Measurements from ENCODE around the gene RAB31. TPM values are rescaled to one million over a fixed set of nuclear protein-coding genes. Genes with fewer than 3 reads are reported as not detected.

RAB31 gene
- total RNA-seq, 1 donor from 2014 or later: 28.1 TPM

GRCh38 chr18:9712130-9712577 is 4.1 kb downstream of the RAB31 start:
- peak; percentile 66 for DNase-seq (ENCODE audit: low read depth)

- peak; percentile 40 for DNase-seq (ENCODE audit: low read depth)
Observed at GRCh38 chr18:9712611-9713010, 4.5 kb downstream of the RAB31 start.

- DNase-seq (ENCODE audit: low read depth): no peak
Observed at GRCh38 chr18:9714266-9715087, 6.4 kb downstream of the RAB31 start.

GRCh38 chr18:9715088-9715343 is 6.9 kb downstream of the RAB31 start:
- no peak for DNase-seq (ENCODE audit: low read depth)

- no peak for DNase-seq (ENCODE audit: low read depth)
Observed at GRCh38 chr18:9715978-9716774, 8.1 kb downstream of the RAB31 start.

GRCh38 chr18:9716780-9717563 is 8.9 kb downstream of the RAB31 start:
- no peak for DNase-seq (ENCODE audit: low read depth)

GRCh38 chr18:9719421-9719981 is 11.4 kb downstream of the RAB31 start:
- DNase-seq (ENCODE audit: low read depth): peak; percentile 94

- no peak for DNase-seq (ENCODE audit: low read depth)
Observed at GRCh38 chr18:9720327-9720726, 12.2 kb downstream of the RAB31 start.

- no peak for DNase-seq (ENCODE audit: low read depth)
Observed at GRCh38 chr18:9721893-9722550, 13.9 kb downstream of the RAB31 start.

GRCh38 chr18:9722691-9723090 is 14.6 kb downstream of the RAB31 start:
- peak; percentile 45 for DNase-seq (ENCODE audit: low read depth)

GRCh38 chr18:9724797-9725585 is 16.9 kb downstream of the RAB31 start:
- no peak for DNase-seq (ENCODE audit: low read depth)

- DNase-seq (ENCODE audit: low read depth): no peak
Observed at GRCh38 chr18:9726175-9726574, 18.1 kb downstream of the RAB31 start.

- no peak for DNase-seq (ENCODE audit: low read depth)
Observed at GRCh38 chr18:9726936-9727335, 18.8 kb downstream of the RAB31 start.

GRCh38 chr18:9730786-9731185 is 22.7 kb downstream of the RAB31 start:
- DNase-seq (ENCODE audit: low read depth): no peak

- DNase-seq (ENCODE audit: low read depth): peak; percentile 97
Observed at GRCh38 chr18:9731380-9731779, 23.3 kb downstream of the RAB31 start.

GRCh38 chr18:9732031-9732430 is 23.9 kb downstream of the RAB31 start:
- no peak for DNase-seq (ENCODE audit: low read depth)

GRCh38 chr18:9734189-9734588 is 26.1 kb downstream of the RAB31 start:
- peak; percentile 67 for DNase-seq (ENCODE audit: low read depth)

- DNase-seq (ENCODE audit: low read depth): no peak
Observed at GRCh38 chr18:9735238-9735637, 27.1 kb downstream of the RAB31 start.

- DNase-seq (ENCODE audit: low read depth): no peak
Observed at GRCh38 chr18:9735879-9736278, 27.8 kb downstream of the RAB31 start.

GRCh38 chr18:9736286-9736835 is 28.3 kb downstream of the RAB31 start:
- DNase-seq (ENCODE audit: low read depth): no peak
